Common myeloid progenitor, CD34-positive (primary cell): ENCODE data around the gene PTGES3L.

Experiments
- CTCF ChIA-PET: fragments of 350-600 bp; sonication (Branson Sonifier 250); formaldehyde crosslinking; loops from one replicate; lab custom pipeline; 2021; ENCODE audit warnings: antibody characterized with exemption; lab: Charles Lee
- POLR2A ChIA-PET: fragments of 350-600 bp; sonication (Branson Sonifier 250); formaldehyde crosslinking; loops from one replicate; lab custom pipeline; 2021; ENCODE audit warnings: antibody characterized with exemption; lab: Charles Lee
- DNase-seq, 3 donors: peaks; one replicate each; pipeline versions ENCODE4 v3.0.0 to v3.0.0-alpha.2; 2013
- H3K27ac ChIP-seq, 2 experiments: 1 replicate in 1 of 2; 2 replicates in 1 of 2; pipeline ENCODE4 v1.7.0; 2013; ENCODE audit warnings: inconsistent platforms in 2 of 2, low read length in 2 of 2, mild to moderate bottlenecking in 2 of 2, low read depth in 1 of 2, moderate library complexity in 1 of 2; ENCODE audit not compliant: severe bottlenecking in 2 of 2, insufficient read depth in 1 of 2, poor library complexity in 1 of 2
- H3K27me3 ChIP-seq, 5 experiments: replicated peaks in 2 of 5; 1 replicate in 3 of 5; 2 replicates in 2 of 5; pipeline versions ENCODE4 v1.6.1 to v1.7.0; 2013; ENCODE audit warnings: low read length in 4 of 5, mild to moderate bottlenecking in 2 of 5, moderate library complexity in 2 of 5, inconsistent platforms in 1 of 5; ENCODE audit not compliant: insufficient read depth in 5 of 5, control insufficient read depth in 4 of 5
- H3K36me3 ChIP-seq, 4 experiments: 1 replicate in 2 of 4; 2 replicates in 2 of 4; pipeline versions ENCODE4 v1.6.1 to v1.7.0; 2013; ENCODE audit warnings: low read length in 3 of 4, control low read depth in 1 of 4, mild to moderate bottlenecking in 1 of 4; ENCODE audit not compliant: control insufficient read depth in 4 of 4, insufficient read depth in 4 of 4
- H3K4me1 ChIP-seq, 4 experiments: 1 replicate in 3 of 4; 2 replicates in 1 of 4; pipeline versions ENCODE4 v1.6.1 to v1.7.1; 2013; ENCODE audit warnings: low read length in 3 of 4, mild to moderate bottlenecking in 3 of 4, control low read depth in 1 of 4, inconsistent platforms in 1 of 4, moderate library complexity in 1 of 4; ENCODE audit not compliant: control insufficient read depth in 4 of 4, insufficient read depth in 4 of 4; ENCODE audit errors: control extremely low read depth in 1 of 4
- H3K4me3 ChIP-seq, 7 experiments: 1 replicate in 4 of 7; 2 replicates in 3 of 7; pipeline versions ENCODE4 v1.5.1 to v1.7.0; 2013; ENCODE audit warnings: mild to moderate bottlenecking in 7 of 7, low read length in 6 of 7, moderate library complexity in 6 of 7, inconsistent platforms in 2 of 7, low read depth in 2 of 7, control low read depth in 1 of 7; ENCODE audit not compliant: insufficient read depth in 4 of 7, control insufficient read depth in 1 of 7; ENCODE audit errors: extremely low read depth in 1 of 7
- H3K9me3 ChIP-seq, 5 experiments: 1 replicate in 4 of 5; 2 replicates in 1 of 5; pipeline versions ENCODE4 v1.6.1 to v1.7.1; 2013; ENCODE audit warnings: low read length in 4 of 5, mild to moderate bottlenecking in 2 of 5, inconsistent platforms in 1 of 5, low read depth in 1 of 5, moderate library complexity in 1 of 5; ENCODE audit not compliant: control insufficient read depth in 4 of 5, insufficient read depth in 2 of 5; ENCODE audit errors: control extremely low read depth in 1 of 5
- WGBS: methylation state at CpG from one replicate; pipeline ENCODE4 v1.1.5; 2013; ENCODE audit not compliant: insufficient coverage; 5-methylcytosine and 5-hydroxymethylcytosine counted together

PTGES3L gene

GRCh38 chr17:43014020-43014648, 34.3 kb upstream of the PTGES3L start:
- Histone ChIP-seq H3K27ac (no peak overlapping the region), H3K4me3 (no peak overlapping the region), H3K9me3 (no peaks in the 10 kb centered on the region), H3K36me3 (peaks cover 2 to 49% (median 36%) of the 10 kb centered on the region in 4 experiments), H3K4me1 (peaks cover 0 to 28% (median 15%) of the 10 kb centered on the region in 4 experiments), H3K27me3 (no peaks in the 10 kb centered on the region)
- WGBS, result 95% methylated on average over 8 of the region's 12 CpGs
- POLR2A ChIA-PET, result no interaction called here
- CTCF ChIA-PET, result interaction anchor here (0.6 to 2.3 kb wide), 4 partner anchors 7 to 163 kb away, joined by 3 to 10 read pairs (median 4); partner anchors contain the start of genes IFI35 and RPL27
- DNase-seq, result no peak

- no peak for DNase-seq
- CTCF ChIA-PET, result interaction anchor here (0.6 to 2.3 kb wide), 3 partner anchors 9 to 41 kb away, joined by 3 to 10 read pairs (median 3); partner anchors contain the start of genes RPL27 and VAT1
- H3K27me3 ChIP-seq, result no peaks in the 10 kb centered on the region
- H3K4me1 ChIP-seq, result peaks cover 0 to 19% (median 8%) of the 10 kb centered on the region in 4 experiments
- H3K36me3 ChIP-seq, result peaks cover 2 to 49% (median 34%) of the 10 kb centered on the region in 4 experiments
- no peaks in the 10 kb centered on the region for H3K9me3 ChIP-seq
- POLR2A ChIA-PET, result no interaction called here
- WGBS, result 100% methylated on average over 7 of the region's 8 CpGs
- H3K27ac ChIP-seq, result no peak overlapping the region
- no peak overlapping the region for H3K4me3 ChIP-seq
Measured at GRCh38 chr17:43013296-43013695, 33.4 kb upstream of the PTGES3L start.

- no peaks in the 10 kb centered on the region for H3K9me3 ChIP-seq
- H3K27me3 ChIP-seq, result no peaks in the 10 kb centered on the region
- DNase-seq, result no peak
- CTCF ChIA-PET, result interaction anchor here (1.0 to 2.3 kb wide), 2 partner anchors 10 to 13 kb away, joined by 3 to 10 read pairs; partner anchors contain the start of genes RPL27 and VAT1
- H3K4me1 ChIP-seq, result peaks cover 0 to 21% (median 5%) of the 10 kb centered on the region in 4 experiments
- H3K4me3 ChIP-seq, result no peak overlapping the region
- 90% methylated on average over 12 of the region's 15 CpGs for WGBS
- POLR2A ChIA-PET, result interaction anchor here (1.0 kb wide), 1 partner anchor 15 kb away, joined by 3 read pairs; no protein-coding TSS in a partner anchor
- peaks cover 2 to 43% (median 31%) of the 10 kb centered on the region in 4 experiments for H3K36me3 ChIP-seq
- H3K27ac ChIP-seq, result peak overlapping the region in 1 of 2 experiments; percentile 1
Measured at GRCh38 chr17:43011728-43012472, 32.0 kb upstream of the PTGES3L start.

- Histone ChIP-seq H3K36me3 (peaks cover 2 to 35% (median 25%) of the 10 kb centered on the region in 4 experiments), H3K4me3 (no peak overlapping the region), H3K27me3 (no peaks in the 10 kb centered on the region), H3K9me3 (no peaks in the 10 kb centered on the region), H3K27ac (no peak overlapping the region), H3K4me1 (peaks cover 0 to 29% (median 10%) of the 10 kb centered on the region in 4 experiments)
- ChIA-PET POLR2A (no interaction called here), CTCF (no interaction called here)
- 94% methylated on average over 5 of the region's 5 CpGs for WGBS
- DNase-seq, result no peak
Measured at GRCh38 chr17:43010667-43011308, 30.9 kb upstream of the PTGES3L start.

- Histone ChIP-seq H3K27me3 (no peaks in the 10 kb centered on the region), H3K27ac (peak within 1 kb of the TSS; percentile 79 to 87), H3K9me3 (no peaks in the 10 kb centered on the region), H3K4me1 (peaks cover 0 to 14% (median 9%) of the 10 kb centered on the region in 4 experiments), H3K4me3 (peak within 1 kb of the TSS; percentile 81 to 95 (median 89)), H3K36me3 (peaks cover 4 to 21% (median 17%) of the 10 kb centered on the region in 4 experiments)
- peak; percentile 84 to 92 (median 90) for DNase-seq
- ChIA-PET POLR2A (interaction anchor here (1.0 to 1.3 kb wide), 2 partner anchors 9 to 12 kb away, joined by 4 to 11 read pairs; partner anchors contain the start of gene RPL27), CTCF (interaction anchor here (0.7 to 2.3 kb wide), 9 partner anchors 8 to 216 kb away, joined by 3 to 10 read pairs (median 4); partner anchors contain the start of genes RND2, RPL27 and VAT1)
- 18% methylated on average over 13 of the region's 18 CpGs for WGBS
Measured at GRCh38 chr17:43006639-43007551, 27.0 kb upstream of the PTGES3L start, which contains the start of gene IFI35. TSS of gene IFI35 (plus strand) at chr17:43006784. CDS start at chr17:43006948, 164 bp downstream.

- ChIA-PET CTCF (no interaction called here), POLR2A (no interaction called here)
- H3K27ac ChIP-seq, result peak overlapping the region in 1 of 2 experiments; percentile 62
- no peak for DNase-seq
- H3K4me1 ChIP-seq, result peaks cover 4 to 30% (median 22%) of the 10 kb centered on the region in 4 experiments
- 97% methylated on average over 4 of the region's 5 CpGs for WGBS
- H3K4me3 ChIP-seq, result no peak overlapping the region
- H3K9me3 ChIP-seq, result no peaks in the 10 kb centered on the region
- H3K27me3 ChIP-seq, result no peaks in the 10 kb centered on the region
- H3K36me3 ChIP-seq, result peaks cover 4 to 44% (median 35%) of the 10 kb centered on the region in 4 experiments
Measured at GRCh38 chr17:43003542-43004172, 23.8 kb upstream of the PTGES3L start.
